ENCODE data around the gene NDUFA7. TPM values are rescaled to one million over a fixed set of nuclear protein-coding genes. Genes with fewer than 3 reads are reported as not detected.

NDUFA7 gene
- polyA plus RNA-seq, 1 donor from 2014 or later: 37.3 TPM

- no peak overlapping the region for H2AFZ ChIP-seq (ENCODE audit: low read depth, low read length)
- H3K27me3 ChIP-seq (ENCODE audit: insufficient read depth, low read depth, low read length): peaks cover 34% of the 10 kb centered on the region
- no peak overlapping the region for H3K27ac ChIP-seq (ENCODE audit: low read length)
- no peaks in the 10 kb centered on the region for H3K36me3 ChIP-seq (ENCODE audit: insufficient read depth, low read length)
- H3K9me3 ChIP-seq (ENCODE audit: low read length): no peaks in the 10 kb centered on the region
- no peaks in the 10 kb centered on the region for H3K79me2 ChIP-seq (replicated peaks; ENCODE audit: insufficient read depth, low read length)
- TF ChIP-seq EZH2 (IDR thresholded peaks at IDR 0.05; ENCODE audit: borderline replicate concordance, insufficient read depth, low read length, poor library complexity, severe bottlenecking) (no peak), MXI1 (conservative IDR thresholded peaks at IDR 0.05; ENCODE audit: poor library complexity, severe bottlenecking) (no peak), POLR2AphosphoS5 (IDR thresholded peaks at IDR 0.05) (no peak), EP300 (conservative IDR thresholded peaks at IDR 0.05; ENCODE audit: poor library complexity, severe bottlenecking) (no peak), SMC3 (conservative IDR thresholded peaks at IDR 0.05; ENCODE audit: poor library complexity) (no peak), CTCF (IDR thresholded peaks at IDR 0.05; ENCODE audit: poor library complexity, severe bottlenecking) (no peak), RAD21 (conservative IDR thresholded peaks at IDR 0.05) (no peak), TAF1 (IDR thresholded peaks at IDR 0.05; ENCODE audit: low read depth) (no peak)
- TF ChIP-seq, protein P1, sequence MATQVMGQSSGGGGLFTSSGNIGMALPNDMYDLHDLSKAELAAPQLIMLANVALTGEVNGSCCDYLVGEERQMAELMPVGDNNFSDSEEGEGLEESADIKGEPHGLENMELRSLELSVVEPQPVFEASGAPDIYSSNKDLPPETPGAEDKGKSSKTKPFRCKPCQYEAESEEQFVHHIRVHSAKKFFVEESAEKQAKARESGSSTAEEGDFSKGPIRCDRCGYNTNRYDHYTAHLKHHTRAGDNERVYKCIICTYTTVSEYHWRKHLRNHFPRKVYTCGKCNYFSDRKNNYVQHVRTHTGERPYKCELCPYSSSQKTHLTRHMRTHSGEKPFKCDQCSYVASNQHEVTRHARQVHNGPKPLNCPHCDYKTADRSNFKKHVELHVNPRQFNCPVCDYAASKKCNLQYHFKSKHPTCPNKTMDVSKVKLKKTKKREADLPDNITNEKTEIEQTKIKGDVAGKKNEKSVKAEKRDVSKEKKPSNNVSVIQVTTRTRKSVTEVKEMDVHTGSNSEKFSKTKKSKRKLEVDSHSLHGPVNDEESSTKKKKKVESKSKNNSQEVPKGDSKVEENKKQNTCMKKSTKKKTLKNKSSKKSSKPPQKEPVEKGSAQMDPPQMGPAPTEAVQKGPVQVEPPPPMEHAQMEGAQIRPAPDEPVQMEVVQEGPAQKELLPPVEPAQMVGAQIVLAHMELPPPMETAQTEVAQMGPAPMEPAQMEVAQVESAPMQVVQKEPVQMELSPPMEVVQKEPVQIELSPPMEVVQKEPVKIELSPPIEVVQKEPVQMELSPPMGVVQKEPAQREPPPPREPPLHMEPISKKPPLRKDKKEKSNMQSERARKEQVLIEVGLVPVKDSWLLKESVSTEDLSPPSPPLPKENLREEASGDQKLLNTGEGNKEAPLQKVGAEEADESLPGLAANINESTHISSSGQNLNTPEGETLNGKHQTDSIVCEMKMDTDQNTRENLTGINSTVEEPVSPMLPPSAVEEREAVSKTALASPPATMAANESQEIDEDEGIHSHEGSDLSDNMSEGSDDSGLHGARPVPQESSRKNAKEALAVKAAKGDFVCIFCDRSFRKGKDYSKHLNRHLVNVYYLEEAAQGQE (IDR thresholded peaks at IDR 0.05; ENCODE audit: borderline replicate concordance): no peak
- H3F3A ChIP-seq (ENCODE audit: insufficient read depth, low read length, poor library complexity, severe bottlenecking): no peaks in the 10 kb centered on the region
- H3K4me2 ChIP-seq (ENCODE audit: low read length): no peak overlapping the region
- H4K20me1 ChIP-seq (ENCODE audit: insufficient read depth): no peaks in the 10 kb centered on the region
- peak overlapping the region; percentile 31 for H3K4me3 ChIP-seq (ENCODE audit: low read length)
- H3K9me2 ChIP-seq (ENCODE audit: insufficient read depth, low read length): no peaks in the 10 kb centered on the region
- H3K9ac ChIP-seq (ENCODE audit: low read length): no peak overlapping the region
Observed at GRCh38 chr19:8343483-8343844, 22.3 kb upstream of the NDUFA7 start.

DNA sequence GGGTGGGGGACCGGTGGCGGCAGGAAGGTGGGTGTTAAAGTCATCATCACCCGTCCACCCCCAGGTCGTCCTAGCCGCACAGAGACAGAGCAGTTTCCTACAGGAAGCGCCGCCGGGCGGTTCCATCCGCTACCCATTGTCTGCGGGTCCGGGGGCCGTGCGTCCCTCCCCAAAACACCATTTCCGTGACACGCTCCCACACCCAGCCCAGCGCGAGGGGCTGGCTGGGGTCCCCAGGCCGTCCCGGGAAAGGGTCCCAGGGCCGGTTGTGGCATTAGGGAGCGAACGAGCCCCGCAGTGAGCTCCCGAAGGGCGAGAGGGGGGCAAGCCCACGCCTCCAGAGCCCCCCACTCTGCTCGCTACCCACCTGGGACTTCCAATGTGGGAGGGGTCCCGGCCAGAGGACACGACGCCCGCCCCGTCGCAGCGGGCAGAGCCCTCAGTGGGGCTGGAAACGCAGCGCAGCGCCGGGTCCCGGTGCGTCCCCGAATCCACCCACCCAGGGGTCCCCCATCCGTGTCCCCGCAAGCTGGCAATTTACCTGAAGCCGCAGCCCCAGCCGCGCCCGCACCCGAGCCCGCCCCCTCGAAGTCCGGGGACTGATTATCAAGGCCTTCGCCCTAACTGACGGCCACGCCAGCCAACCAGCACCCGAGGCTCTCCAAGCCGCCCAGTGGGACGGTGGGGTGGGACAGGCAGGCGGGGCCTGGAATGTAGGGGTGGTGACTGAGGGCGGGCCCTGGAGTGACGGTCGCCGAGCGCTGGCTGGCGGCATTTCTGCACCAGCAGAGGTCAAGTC is 21.7 kb upstream of the NDUFA7 start, which contains the start of gene KANK3:
TSS of gene KANK3 (minus strand) at position 579 of the 799 bp plus-strand sequence. CDS start 5,434 bp downstream, outside the sequence.
- no peaks in the 10 kb centered on the region for H3F3A ChIP-seq (ENCODE audit: insufficient read depth, low read length, poor library complexity, severe bottlenecking)
- H3K9ac ChIP-seq (ENCODE audit: low read length): no peak within 1 kb of the TSS
- no peaks in the 10 kb centered on the region for H3K79me2 ChIP-seq (replicated peaks; ENCODE audit: insufficient read depth, low read length)
- H2AFZ ChIP-seq (ENCODE audit: low read depth, low read length): no peak within 1 kb of the TSS
- peak within 1 kb of the TSS; percentile 31 for H3K4me3 ChIP-seq (ENCODE audit: low read length)
- H3K9me3 ChIP-seq (ENCODE audit: low read length): no peaks in the 10 kb centered on the region
- H3K9me2 ChIP-seq (ENCODE audit: insufficient read depth, low read length): no peaks in the 10 kb centered on the region
- H4K20me1 ChIP-seq (ENCODE audit: insufficient read depth): no peaks in the 10 kb centered on the region
- H3K27me3 ChIP-seq (ENCODE audit: insufficient read depth, low read depth, low read length): peaks cover 34% of the 10 kb centered on the region
- TF ChIP-seq, protein P1 (IDR thresholded peaks at IDR 0.05; ENCODE audit: borderline replicate concordance): no peak
- TF ChIP-seq EZH2 (IDR thresholded peaks at IDR 0.05; ENCODE audit: borderline replicate concordance, insufficient read depth, low read length, poor library complexity, severe bottlenecking): peak; percentile 34
- TF ChIP-seq TAF1 (IDR thresholded peaks at IDR 0.05; ENCODE audit: low read depth): no peak
- TF ChIP-seq CTCF (IDR thresholded peaks at IDR 0.05; ENCODE audit: poor library complexity, severe bottlenecking): no peak
- H3K36me3 ChIP-seq (ENCODE audit: insufficient read depth, low read length): no peaks in the 10 kb centered on the region
- H3K27ac ChIP-seq (ENCODE audit: low read length): no peak within 1 kb of the TSS
- no peak within 1 kb of the TSS for H3K4me2 ChIP-seq (ENCODE audit: low read length)
